Camera-type eye (tissue), 1 donor: ENCODE measurements around the gene GPR32. TPM values are rescaled to one million over a fixed set of nuclear protein-coding genes. Genes with fewer than 3 reads are reported as not detected.

ENCODE experiments used
- total RNA-seq: library from RNA; depleted of rRNA; stranded (reverse); fragments of >200 nt; gene quantifications from one replicate; pipeline ENCODE4 v1.2.3, GENCODE V29; 2014

GPR32 gene, protein sequence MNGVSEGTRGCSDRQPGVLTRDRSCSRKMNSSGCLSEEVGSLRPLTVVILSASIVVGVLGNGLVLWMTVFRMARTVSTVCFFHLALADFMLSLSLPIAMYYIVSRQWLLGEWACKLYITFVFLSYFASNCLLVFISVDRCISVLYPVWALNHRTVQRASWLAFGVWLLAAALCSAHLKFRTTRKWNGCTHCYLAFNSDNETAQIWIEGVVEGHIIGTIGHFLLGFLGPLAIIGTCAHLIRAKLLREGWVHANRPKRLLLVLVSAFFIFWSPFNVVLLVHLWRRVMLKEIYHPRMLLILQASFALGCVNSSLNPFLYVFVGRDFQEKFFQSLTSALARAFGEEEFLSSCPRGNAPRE
- not detected for total RNA-seq

DNA sequence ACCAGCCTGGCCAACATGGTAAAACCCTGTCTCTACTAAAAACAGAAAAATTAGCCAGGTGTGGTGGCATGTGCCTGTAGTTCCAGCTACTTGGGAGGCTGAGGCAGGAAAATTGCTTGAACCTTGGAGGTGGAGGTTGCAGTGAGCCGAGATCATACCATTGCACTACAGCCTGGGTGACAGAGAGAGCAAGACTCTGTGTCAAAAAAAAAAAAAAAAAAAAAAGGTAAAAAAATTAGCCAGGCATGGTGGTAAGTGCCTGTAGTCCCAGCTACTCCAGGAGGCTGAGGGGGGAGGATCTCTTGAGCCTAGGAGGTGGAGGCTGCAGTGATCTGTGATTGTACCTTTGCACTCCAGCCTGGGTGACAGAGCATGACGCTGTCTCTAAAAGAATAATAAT lies at the start of gene GPR32:
Gene GPR32 (plus strand): TSS at position 301 of the 400 bp plus-strand sequence. CDS start 137 bp downstream, outside the sequence.

DNA sequence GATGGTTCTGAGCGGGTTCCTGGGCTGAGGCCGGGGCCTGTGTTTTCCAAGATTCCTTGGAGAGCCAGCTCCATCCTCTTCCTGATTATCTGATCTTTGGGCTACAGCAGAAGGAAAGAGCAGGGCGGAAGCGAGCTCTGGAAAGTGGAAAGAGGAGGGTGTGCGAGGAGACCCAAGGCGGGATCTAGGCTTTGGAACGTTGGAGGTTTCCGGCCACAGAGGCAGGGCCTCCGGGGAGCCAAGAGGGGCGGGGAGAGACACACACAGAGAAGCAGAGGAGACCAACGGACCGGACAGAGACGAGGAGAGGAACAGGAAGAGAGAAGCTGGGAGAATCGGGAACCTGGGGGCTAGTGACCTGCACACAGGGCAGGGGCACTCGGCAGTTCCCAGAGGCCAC lies 47.2 kb upstream of the GPR32 start, which contains the start of gene CLEC11A:
Gene CLEC11A (plus strand): TSS at position 296 of the 400 bp plus-strand sequence. CDS start 162 bp downstream, outside the sequence.

DNA sequence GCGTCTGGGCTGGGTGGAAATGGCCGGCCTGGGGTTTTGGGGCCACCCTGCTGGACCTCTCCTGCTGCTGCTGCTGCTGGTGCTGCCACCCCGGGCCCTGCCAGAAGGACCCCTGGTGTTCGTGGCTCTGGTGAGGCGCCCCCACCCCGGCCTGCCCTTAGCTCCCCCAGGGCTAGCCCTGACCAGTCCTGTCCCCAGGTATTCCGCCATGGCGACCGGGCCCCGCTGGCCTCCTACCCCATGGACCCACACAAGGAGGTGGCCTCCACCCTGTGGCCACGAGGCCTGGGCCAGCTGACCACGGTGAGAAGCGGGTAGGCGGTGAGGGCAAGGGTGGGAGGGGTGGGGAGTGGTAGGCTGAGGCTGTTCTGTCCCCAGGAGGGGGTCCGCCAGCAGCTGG lies 20.1 kb downstream of the GPR32 start, which contains the start of gene ACP4:
Gene ACP4 (plus strand): TSS at position 20 of the 400 bp plus-strand sequence. CDS start 0 bp downstream, at position 20.

Other genes with a start within 250 kb of the GPR32 start
- 38.4 TPM for gene LRRC4B, start 202.0 kb upstream of the GPR32 start, total RNA-seq
- gene SYT3, start 130.6 kb upstream of the GPR32 start, total RNA-seq, result 6.8 TPM
- not detected for gene C19orf81, start 121.0 kb upstream of the GPR32 start, total RNA-seq
- 12.0 TPM for gene SHANK1, start 50.7 kb upstream of the GPR32 start, total RNA-seq
- gene CLEC11A, start 47.1 kb upstream of the GPR32 start, total RNA-seq, result 38.8 TPM
- gene ACP4, start 20.0 kb downstream of the GPR32 start, total RNA-seq, result not detected
- not detected for gene KLK1, start 53.3 kb downstream of the GPR32 start, total RNA-seq
- gene KLK15, start 63.1 kb downstream of the GPR32 start, total RNA-seq, result not detected
- not detected for gene KLK3, start 84.5 kb downstream of the GPR32 start, total RNA-seq
- gene KLK2, start 103.0 kb downstream of the GPR32 start, total RNA-seq, result not detected
- not detected for gene KLK4, start 140.9 kb downstream of the GPR32 start, total RNA-seq
- gene KLK5, start 182.6 kb downstream of the GPR32 start, total RNA-seq, result 0.66 TPM
- not detected for gene KLK6, start 199.1 kb downstream of the GPR32 start, total RNA-seq
- gene KLK7, start 213.5 kb downstream of the GPR32 start, total RNA-seq, result not detected
- not detected for gene KLK8, start 231.1 kb downstream of the GPR32 start, total RNA-seq
- gene KLK10, start 249.2 kb downstream of the GPR32 start, total RNA-seq, result 1.9 TPM